ENCODE results near the gene DNAH1.

Gene DNAH1

DNA sequence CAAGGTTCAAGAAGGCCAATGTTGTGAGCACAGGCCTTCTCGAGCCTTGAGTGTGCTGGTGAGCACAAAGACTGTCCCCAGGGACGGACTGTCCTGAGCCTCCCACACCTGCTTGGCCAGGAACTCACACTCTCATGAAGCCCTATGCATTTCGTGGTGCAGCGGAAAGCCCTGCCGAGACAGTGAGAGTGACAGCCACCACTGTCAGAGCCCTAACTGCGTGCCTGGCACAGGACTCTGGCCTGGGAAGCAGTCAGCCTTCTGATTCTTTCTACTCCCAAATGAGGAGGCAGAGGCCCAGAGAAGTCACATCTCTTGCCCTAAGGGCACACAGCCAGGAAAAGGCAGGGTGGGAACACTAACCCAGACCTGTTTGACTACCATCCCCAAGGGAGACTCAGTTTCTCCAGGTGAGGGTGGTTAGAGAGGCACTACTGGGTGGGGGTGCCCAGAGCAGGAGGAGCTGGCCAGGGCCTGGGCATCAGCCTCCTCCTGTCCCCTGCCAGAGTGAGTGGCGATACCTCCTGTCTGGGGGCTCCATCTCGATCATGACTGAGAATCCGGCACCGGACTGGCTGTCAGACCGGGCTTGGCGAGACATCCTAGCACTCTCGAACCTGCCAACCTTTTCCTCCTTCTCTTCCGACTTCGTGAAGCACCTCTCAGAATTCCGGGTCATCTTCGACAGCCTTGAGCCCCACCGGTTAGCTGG, 78.0 kb downstream of the DNAH1 start:
- no peak for DNase-seq

DNA sequence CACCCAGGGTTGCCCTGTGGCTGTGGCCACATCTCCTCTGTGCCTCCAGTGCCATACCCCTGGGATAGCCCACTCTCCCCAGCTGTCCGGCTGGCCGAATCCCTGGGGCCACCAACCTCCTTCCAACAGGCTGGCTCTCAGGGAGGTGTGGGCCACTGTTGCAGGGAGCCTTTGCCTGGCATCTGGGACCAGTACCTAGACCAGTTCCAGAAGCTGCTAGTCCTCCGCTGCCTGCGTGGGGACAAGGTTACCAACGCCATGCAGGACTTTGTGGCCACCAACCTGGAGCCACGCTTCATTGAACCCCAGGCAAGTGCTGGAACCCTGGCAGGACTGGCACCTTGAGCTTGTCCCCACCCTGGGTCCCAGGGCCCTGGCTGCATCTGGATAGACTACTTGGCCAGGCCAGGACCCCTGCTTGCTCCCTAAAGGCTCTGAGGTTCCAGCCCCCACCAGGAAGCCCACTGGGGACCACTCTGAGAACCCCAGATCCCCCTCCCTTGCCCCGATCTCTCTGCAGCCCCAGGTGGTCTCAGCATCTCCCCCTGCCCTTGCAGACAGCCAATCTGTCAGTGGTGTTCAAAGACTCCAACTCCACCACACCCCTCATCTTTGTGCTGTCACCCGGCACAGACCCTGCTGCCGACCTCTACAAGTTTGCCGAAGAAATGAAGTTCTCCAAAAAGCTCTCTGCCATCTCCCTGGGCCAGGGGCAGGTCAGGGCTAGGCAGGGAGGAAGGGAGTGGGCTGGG, 78.8 kb downstream of the DNAH1 start:
- DNase-seq = no peak

DNA sequence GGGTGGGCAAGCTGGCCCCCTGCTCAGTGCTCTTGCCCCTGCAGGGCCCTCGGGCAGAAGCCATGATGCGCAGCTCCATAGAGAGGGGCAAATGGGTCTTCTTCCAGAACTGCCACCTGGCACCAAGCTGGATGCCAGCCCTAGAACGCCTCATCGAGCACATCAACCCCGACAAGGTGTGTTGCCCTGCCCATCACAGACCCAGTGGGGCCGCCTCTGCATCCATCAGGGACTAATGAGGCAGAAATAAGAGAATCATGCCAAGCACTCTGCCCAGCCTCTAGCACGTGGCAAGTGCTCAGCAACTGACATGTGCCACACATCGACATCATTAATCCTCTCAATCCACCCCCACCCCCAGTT, 79.4 kb downstream of the DNAH1 start:
- no peak for DNase-seq

DNA sequence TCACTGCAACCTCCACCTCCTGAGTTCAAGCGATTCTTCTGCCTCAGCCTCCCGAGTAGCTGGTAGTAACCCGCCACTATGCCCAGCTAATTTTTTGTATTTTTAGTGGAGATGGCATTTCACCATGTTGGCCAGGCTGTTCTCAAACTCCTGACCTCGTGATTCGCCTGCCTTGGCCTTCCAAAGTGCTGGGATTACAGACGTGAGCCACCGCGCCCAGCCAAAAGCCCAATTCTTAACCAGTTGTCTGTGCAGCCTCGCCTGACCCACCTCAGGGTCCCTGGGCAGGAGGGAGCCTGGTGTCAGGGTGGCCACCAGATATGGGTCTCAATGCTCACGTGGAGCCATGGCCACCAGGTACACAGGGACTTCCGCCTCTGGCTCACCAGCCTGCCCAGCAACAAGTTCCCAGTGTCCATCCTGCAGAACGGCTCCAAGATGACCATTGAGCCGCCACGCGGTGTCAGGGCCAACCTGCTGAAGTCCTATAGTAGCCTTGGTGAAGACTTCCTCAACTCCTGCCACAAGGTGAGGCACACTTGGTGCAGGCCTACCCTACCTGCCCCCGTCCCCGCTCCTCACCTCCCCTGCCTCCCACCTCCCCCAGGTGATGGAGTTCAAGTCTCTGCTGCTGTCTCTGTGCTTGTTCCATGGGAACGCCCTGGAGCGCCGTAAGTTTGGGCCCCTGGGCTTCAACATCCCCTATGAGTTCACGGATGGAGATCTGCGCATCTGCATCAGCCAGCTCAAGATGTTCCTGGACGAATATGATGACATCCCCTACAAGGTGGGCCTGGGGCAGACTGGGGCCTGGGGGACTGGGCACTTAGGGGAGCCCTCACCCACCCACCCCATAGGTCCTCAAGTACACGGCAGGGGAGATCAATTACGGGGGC, 80.1 kb downstream of the DNAH1 start:
- DNase-seq = no peak

DNA sequence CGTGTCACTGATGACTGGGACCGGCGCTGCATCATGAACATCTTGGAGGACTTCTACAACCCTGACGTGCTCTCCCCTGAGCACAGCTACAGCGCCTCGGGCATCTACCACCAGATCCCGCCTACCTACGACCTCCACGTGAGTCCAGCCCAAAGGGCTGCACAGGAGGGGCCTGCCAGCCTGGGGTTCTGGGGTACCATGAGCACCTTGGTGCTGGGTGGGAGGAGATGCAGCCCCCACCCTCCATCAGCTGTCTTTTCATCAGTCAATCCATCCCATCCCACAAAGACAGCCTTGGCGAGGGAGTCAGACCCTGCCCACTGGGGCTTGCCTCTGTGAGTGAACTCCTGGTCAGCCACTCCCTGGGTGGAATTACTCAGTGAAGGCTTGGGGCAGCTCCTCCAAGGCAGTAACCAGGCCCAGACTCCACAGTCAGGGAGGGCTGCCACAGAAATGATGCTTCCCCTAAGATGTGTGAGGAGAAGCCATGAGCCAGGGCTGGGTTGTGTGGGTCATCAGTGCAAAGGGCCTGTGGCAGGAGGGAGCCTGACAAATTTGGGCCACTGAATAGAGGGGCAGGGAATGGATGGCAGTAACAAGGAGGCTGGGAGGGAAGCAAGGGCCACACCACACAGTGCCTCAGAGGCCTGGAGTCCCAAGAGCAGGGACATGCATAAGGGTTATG, 80.9 kb downstream of the DNAH1 start:
- DNase-seq = no peak

DNA sequence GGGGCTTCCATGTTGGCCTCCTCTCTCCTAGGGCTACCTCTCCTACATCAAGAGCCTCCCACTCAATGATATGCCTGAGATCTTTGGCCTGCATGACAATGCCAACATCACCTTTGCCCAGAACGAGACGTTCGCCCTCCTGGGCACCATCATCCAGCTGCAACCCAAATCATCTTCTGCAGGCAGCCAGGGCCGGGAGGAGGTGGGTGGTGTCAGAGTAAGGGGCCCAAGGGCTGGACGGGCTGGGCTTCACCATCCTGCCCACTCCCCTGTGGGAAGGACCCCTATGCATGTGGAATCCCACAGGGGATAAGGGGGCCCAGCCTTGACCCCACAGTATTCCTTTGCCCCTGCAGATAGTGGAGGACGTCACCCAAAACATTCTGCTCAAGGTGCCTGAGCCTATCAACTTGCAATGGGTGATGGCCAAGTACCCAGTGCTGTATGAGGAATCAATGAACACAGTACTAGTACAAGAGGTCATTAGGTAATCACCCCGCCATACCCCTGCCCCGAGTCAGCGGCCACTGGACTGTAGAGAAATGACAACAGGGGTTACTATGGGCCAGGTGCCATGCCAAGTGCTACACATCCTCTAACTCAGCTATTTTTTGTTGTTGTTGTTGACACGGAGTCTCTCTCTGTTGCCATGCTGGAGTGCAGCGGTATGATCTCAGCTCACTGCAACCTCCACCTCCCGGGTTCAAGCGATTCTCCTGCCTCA, 81.7 kb downstream of the DNAH1 start:
- no peak for DNase-seq

DNA sequence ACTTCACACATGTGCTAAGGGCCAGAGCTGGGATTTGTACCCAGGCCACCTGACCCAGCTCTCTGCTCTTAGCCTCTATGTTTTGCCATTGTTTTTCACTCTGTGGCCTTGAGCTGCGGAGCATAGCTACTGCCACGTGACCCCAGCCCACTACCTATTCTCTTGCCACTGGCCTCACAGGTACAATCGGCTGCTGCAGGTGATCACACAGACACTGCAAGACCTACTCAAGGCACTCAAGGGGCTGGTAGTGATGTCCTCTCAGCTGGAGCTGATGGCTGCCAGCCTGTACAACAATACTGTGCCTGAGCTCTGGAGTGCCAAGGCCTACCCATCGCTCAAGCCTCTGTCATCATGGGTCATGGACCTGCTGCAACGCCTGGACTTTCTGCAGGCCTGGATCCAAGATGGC, 82.6 kb downstream of the DNAH1 start:
- no peak for DNase-seq

DNA sequence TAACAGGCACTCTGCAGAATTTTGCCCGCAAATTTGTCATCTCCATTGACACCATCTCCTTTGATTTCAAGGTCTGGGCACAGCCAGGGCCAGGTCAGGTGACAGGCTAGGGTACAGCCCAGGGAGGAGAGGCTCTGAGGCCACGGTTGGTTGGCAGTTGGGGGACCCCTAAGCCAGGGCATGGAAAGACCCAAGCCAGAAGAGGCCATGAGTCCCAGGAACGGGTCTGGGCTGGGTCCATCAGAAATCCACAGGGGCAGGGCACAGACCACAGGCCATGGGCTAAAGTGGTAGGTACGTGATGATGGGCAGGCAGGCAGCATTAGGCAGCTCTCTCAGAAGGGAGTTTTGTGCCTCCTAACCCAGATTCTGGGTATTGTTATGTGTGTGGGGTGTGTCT, 83.0 kb downstream of the DNAH1 start:
- DNase-seq = no peak

DNA sequence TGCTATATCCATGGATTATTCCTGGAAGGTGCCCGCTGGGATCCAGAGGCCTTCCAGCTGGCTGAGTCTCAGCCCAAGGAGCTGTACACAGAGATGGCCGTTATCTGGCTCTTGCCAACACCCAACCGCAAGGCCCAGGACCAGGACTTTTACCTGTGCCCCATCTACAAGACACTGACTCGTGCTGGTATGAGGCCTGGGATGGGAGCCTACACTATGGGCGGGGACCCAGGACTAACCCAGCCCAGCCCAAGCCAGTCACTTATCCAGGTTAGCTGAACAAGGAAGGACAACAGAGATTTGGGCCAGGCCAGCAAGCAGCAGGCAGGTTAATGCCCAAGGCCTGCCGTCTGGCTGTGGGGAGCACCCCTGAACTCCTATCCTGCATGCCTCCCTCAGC, 83.5 kb downstream of the DNAH1 start:
- DNase-seq = no peak

DNA sequence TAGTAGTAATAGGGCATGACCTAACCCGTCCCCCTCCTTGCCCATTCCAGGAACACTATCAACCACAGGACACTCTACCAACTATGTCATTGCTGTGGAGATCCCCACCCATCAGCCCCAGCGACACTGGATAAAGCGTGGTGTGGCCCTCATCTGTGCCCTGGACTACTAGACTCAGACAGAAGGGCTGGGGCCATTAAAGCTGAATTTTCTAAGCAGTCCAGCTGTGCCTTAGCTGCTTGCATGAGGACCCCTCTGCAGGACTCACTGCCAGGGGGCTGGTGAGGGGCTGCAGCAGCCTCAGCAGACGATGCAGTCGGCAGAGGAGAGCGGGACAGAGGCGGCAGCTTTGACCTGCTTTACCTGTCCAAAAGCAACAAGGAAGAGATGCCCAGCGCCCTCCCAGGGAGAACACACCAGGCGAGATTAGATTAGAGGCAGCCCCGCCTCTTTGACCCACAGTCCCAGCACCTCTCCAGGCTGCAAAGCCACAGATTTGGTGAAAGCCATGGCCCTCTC, 84.2 kb downstream of the DNAH1 start:
- no peak for DNase-seq

DNA sequence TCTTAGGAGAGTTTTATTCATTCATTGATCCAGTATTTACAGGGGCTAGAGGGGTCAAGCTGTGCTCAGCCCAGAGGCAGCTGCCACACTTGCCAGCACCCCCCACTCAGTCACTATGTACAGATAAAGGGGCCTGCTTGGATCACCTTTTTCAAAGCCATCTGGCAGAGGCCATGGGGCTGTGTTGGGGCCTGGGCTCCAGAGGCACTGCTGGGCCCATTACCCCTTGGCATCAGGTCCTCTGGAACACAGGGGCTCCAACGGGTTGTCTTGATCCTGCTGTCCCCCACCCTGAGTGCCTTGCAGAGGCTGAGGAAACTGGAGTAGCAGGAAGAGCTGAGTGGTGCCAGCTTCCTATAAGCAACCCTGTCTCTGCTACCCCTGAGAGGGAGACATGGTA, 84.9 kb downstream of the DNAH1 start:
- no peak for DNase-seq

DNA sequence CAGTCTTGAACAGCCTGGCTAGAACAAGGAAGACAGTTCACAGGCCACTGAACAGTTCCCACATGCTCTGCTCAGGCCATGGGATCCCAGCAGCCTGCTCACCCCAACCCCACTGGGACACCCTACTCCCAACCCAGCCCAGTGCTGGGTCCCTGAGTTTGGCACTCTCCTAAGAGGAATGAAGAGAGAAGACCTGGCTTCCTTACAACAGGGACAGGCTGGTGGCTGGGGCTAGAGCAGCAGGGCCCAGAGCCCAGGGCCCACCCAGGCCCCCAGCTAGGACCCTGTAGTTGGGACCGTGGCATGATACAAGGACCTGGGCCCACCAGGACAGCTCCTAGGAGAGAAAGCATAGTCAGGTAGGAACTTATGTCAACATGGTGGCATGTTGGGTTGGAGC, 85.4 kb downstream of the DNAH1 start:
- DNase-seq = no peak

DNA sequence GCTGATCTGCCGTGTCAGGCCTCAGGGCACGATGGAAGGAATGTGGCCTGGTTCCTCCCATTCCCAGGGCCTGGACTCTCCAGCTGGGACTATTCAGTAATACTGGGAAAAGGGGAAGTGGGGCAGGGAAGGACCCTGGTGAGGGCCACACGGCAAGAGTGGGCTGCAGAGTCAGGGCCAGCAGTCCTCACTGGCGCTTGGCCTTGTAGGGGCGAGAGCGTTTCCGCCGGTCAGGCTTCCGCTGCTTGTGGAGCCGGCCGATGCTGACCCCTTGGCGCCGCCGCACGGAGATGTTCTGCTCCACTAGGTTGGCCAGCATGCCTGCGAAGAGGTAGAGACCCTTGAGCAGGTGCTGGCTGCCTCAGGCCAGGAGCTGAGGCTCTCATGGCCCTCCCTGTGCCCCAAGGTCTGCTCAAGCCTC, 86.0 kb downstream of the DNAH1 start:
- no peak for DNase-seq

DNA sequence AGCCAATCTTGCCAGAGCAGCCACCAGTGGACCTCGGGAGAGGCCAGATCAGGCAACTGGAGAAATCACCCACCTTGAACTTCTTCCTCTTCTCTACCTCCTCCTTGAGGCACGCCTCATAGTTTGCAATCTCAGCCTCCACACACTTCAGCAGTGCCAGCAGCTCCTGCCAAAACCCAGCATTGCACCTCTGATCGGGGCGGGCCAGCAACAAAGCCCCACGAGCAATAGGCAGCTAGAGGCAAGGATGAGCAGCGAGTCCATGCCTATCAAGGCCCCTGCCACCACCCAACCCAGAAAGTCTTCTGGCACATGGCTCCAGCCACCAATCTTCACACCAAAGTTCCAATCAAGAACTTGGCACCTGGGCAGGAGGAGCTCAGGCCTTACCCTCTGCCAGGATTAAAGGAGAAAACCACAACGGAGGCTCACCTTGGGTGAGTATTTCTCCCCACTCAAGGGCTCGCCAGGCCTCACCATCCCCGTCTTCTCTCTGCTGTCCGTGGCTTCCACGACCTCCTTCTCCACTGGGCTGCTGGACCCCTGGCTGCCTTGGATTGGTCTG, 86.7 kb downstream of the DNAH1 start:
- DNase-seq = no peak

DNA sequence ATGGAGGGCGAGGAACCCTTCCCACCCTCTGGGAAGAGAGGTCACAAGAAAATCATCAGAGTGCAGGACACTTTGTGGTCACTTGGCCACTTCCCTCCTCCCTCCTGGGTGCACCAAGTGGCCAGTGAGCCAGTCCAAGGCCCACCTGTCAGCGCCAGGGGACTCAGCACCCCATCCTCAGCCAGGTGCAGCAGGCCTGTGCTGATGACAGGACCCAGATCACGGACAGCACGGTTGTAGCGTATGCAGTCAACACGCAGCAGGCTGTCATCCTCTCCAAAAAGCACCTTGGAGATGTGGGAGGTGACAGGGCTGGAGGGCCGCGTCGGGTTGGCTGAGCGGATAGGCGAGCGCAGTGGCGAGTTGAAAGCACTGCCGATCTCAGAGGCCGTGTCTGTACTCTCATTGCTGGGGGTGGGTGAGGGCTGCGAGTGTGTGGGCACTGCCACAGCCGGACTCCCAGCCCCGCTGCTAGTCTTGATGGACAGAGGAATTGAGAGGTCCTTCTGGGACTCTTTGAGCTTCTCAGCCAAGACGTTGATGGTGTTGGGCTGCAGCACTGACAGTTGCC, 87.2 kb downstream of the DNAH1 start:
- no peak for DNase-seq

DNA sequence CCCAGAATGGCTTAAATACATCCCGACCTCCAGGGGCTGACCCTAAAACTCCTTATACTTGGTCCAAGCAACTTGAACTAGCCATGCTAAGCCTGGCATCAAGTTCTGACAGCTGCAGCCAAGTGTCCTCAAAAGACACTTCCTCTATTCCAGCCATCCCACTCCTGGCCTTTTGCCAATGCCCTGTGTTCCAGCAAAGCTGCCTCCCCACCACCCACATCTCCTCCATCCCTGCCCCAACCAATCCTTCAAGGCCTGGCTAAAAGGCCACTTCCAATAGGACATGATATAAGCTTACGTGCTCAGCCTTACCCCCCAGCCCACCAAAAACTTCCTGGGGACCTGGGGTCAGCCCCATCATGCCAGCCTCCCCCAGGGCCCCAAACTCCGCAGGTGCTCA, 87.8 kb downstream of the DNAH1 start:
- DNase-seq = no peak

DNA sequence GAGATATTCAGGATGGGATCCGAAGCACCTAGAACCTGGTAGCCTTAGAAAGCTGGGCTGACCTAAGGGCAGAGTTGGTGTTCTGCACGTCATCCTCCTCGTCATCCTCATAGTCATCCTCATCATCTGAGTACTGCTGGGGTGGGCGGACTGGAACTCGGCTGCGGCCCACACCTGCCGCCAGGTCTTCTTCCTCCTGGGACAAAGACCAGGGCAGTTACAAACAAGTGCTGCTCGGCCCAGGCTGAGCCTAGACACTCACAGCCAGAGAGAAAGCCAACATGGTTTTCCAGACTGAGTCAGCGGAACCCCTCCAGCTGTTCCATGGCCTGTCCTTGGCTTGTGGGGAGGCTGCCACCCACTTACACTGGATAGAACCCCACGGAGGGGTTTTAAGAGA, 88.3 kb downstream of the DNAH1 start:
- DNase-seq = no peak

DNA sequence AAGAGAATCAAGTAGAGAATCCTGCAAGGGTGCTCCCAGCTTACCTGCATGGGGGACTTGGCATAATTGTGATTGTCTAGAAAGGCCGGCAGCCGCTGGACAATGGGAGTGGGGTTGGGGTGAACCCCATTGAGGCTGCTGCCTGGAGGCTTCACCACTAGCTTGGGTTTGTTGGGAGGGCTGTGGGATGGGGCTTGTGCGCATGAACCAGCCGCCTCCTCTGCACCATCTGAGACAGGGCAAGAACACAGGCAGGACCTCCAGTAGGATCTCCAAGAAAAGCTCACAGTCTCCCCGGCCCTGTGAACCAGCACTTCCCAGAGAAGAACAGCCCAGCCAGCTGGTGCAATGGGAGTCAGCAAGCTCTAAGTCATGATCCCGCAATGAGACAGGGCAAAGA, 88.9 kb downstream of the DNAH1 start:
- DNase-seq = no peak

DNA sequence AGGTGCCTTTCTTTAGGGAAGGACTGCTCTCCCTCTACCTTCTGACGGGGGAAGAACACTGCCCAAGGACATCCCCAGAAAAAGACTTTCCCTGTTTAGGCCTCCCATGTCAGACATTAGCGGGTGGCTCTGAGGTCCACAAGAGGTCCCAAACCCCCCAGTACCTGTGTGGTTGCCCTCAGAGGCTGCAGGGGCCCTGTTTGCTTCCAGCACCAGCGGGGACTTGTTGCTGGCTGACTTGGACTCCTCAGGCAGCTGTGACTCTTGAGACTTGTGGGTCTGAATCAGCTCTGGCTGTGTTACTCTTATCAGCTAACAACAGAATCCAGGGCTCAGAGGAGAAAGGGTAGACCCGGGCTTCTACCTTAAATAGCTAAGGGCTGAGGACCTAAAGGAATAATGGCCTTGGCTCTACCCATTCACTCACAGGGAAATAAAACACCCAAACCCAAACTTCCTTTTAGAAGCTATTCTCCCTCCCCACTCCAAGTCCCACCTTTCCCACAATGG, 89.5 kb downstream of the DNAH1 start:
- DNase-seq = no peak

DNA sequence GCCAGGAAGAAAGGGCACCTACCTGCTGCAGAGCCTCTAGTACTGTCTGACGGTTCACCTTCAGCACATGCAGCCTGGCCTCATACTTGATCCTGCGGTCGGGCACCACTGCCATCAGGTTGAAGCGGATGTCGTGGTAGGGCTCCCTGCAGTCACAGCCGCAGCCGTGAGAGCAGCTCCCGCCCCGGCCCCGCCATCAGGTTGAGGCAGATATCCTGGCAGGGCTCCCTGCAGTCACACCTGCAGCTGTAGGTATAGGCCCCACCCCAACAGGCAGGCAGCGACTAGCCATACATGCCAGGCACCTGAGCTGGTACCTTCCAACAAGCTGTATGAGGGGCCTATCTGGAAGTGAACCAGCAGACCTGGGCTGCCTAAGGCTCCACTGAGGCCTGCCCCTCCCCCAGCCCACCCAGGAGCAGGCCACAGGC, 90.1 kb downstream of the DNAH1 start:
- DNase-seq = no peak
